GM20431 (cell line): Measurements from ENCODE around the gene ITPK1.

Source experiments
- in situ Hi-C: fragments of 300-500 bp; cut with MseI, MboI; formaldehyde crosslinking; loops from one replicate; pipeline ENCODE4 v1.15.0; 2020; ENCODE audit warnings: low sequenced_read_pairs; ENCODE audit not compliant: unreplicated experiment

ITPK1 gene

DNA sequence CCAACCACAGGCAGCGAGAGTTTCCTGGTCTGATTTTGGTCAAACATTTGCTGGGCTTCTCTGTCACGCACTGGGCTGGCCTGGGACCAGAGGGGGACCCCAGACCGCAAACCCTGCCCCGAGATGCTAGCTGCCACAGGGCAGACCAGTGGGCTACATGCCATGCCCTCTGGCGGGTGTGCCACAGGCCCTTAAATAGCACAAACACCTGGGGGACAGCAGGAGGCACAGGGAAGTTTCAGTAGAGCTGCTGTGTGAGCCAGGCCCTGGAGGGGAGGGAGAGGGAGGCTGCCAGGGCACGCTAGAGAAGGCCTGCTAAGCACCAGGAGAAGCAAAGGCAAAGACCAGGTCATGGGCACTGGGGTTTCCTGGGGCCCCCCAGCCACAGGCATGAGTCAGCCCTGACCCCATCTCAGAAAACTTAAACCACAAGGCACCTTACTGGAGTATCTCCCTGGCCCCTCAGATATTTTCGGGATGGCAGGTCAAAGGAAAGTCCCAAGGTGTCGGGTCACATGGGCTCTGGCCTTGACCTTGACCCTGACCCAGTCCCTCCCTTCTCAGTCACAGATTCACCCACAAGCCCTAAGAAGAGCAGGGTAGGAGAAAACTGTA is 29.2 kb downstream of the ITPK1 start:
- in situ Hi-C loops: no loop called here

DNA sequence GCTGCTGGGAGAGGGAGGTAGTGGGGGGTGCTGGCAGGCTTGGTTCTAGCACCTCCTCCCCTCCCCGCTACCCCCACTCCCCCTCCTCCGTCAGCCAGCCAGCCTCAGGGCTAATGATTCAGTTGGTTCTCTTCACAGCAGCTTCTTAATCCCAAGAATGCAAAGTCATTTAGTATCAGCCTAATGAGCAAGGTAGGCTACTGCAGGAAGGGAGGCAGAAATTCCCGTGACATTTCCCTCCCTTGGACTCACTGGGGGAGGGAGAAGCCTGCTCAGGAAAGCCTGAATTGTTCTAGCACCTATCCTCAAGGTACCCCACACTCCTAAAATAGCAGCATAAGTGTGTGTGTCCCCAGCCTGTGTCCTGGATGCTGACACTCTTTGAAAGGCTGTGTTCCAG is 29.8 kb downstream of the ITPK1 start:
- in situ Hi-C loops: no loop called here

DNA sequence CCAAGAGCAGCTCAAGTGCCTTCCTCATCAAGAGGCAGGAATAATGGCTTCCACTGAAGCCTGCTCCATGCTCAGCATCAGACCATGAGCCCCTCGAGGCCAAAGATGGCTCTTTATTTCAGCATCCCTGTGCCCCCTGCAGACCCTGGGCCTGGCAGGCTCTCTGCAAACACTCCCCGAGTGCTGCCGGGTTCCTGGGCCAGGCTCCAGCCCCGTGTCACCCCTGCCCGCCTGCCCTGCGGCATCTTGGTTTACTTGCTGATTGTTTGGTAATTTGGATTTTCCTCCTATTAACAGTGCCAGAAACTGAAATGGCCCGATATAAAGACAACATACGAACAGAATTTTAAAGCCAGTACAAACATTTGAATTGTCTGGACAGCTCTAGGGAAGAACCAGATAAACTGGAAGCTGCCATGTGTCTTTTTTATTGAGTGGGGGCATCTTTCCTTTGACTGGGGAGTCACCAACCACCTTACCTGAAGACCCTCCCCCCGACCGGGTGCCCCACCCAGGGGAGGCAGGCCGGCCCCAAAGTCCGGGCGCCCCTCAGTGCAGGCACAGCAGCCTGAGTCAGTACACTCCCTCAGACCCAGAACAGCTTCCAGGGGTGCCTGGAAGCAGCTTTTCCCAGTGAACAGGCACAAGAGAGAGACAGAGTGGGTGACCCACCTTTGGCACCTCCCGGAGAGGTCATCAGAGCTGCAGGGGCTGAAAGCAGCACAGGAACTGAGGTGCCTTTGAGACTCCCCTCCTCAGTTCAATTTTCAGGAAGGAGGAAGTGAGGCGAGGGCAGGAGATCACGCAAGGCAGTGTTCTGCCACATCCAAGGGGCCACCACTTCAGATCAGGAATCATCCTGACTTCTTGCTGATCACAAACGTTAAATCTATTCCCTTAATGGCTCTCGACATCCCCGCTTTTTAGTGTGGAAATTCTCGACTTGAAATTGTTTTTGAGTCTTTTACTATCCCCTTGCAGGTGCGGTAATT is 30.6 kb downstream of the ITPK1 start:
- in situ Hi-C loops: no loop called here

DNA sequence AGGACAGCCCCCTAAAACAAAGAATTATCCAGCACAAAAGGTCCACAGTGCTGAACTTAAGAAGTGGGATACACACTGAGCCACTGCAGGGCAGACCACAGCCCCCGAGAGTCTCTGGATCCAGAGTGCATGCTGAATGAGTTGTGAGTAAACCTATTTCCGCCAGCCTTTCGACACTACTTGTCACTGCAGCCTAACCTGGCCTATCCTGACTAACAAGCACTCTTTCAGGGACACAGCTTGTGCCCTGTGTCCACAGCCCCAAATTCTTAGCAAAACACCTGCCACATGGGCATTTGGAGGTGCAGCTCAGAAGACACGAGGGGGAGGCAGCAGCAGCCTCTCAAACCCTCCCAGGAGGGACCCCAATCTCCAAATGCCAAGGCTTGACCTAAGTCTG is 31.3 kb downstream of the ITPK1 start:
- in situ Hi-C loops: no loop called here

DNA sequence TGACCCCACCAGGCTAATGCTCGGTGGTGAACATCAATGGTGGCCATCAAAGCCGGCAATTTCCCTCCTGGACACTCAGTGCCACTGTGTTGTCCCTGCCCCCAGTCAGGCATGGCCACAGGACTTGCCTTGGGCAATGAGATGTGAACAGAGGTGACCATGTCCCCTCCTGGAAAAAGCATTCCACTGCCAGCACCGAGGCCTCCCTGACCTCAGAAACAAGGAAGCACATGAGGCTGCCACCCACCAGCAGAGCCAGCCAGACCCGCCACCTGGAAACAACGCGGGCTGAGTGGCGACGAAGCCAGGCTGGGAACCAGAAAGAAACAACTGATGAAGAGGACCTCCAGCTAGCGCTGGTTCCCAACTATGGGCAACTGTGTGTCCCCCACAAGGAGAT is 31.8 kb downstream of the ITPK1 start:
- in situ Hi-C loops: no loop called here

DNA sequence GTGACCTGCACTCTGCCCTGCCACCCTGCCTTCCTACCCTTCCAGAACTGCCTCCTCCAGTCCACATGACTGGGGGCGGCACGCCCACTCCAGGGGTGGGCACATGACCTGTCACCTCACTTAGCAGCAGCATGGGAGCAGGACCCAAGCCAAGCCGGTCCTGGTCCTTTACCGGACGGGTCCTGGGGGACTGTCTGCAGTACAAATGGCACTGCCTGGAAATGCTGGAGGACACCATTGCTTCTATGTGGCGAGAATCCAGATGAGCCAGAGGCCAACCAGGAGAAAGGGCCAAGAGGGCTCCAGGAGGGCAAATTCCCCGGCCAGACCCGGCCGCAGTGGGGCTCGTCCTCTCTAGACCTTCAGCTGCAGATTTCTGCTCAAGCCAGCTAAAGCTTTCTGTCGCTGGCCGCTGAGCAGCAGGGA is 33.1 kb downstream of the ITPK1 start:
- in situ Hi-C loops: no loop called here

DNA sequence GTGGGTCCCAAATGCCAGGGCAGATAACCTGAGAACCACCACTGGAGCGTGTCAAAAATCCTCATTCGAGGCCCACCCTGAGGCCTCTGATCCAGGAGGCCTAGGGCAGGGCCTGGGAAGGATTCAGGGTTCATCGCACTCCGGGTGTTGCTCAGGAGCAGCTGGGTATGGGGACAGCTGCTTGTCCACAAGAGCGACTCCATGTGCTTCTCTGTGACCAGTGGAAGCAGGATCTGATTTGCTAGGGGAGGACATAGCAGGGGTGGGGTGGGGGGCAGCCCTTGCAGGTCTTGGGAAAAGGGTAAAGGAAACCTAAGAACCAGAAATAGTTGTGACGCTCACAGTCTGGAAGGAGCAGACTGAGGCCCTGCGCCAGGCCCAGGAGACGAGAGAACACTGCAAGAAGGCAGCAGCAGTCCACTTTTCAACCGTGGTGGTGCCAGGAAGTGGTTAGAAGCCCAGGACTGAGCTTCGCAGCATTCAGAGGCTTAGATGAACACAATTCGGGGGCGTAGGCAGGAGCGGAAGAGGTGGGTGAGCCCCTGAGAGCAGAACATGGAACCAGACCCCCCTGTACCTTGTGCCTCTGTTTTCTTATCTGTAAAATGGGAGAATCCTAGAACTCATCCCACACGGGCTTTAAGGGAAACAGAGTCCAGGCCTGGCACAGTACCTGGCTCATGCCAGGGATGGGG is 33.7 kb downstream of the ITPK1 start:
- in situ Hi-C loops: no loop called here

DNA sequence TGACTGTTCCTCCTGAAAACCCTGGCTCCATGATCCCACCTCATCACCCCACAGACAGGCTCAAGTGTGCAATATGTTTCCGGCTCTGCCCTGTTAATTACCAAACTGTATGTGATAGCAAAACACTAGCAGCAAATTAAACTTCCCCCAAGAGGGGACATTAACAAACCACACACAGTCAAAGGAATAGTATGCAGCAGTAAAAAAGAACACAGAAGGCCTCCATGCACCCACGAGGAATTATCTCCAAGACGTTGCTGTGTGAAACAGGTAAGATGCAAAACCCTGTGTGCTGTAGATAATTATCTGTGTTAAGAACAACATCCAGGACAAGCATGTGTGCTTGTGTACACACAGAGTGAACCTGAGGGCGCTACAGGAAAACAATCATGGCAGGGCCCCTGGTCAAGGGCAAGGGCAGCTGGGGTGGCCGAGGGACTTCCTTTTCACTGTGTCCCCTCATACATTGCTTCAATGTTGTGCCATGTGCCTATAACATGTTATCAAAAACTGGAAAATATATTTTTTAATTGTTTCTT is 35.8 kb downstream of the ITPK1 start:
- in situ Hi-C loops: no loop called here

DNA sequence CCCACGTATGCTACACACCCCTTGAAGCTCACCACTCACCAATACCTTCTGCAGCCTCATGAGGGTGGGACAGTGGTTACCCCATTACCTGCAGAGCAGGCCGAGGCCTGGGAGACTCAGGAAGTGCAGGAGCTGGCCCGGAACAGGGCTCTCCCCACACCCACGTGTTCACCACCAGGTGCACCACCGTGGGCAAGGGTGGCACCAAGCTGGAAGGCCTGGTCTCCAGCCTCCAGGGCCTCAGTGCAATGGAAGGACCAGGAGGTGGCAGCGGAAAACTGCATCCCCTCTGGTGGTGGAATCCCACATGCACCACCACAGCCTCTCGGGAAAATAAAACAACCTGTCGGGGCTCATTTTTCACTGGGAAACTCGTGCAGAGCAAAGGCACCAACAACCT is 36.4 kb downstream of the ITPK1 start:
- in situ Hi-C loops: no loop called here

DNA sequence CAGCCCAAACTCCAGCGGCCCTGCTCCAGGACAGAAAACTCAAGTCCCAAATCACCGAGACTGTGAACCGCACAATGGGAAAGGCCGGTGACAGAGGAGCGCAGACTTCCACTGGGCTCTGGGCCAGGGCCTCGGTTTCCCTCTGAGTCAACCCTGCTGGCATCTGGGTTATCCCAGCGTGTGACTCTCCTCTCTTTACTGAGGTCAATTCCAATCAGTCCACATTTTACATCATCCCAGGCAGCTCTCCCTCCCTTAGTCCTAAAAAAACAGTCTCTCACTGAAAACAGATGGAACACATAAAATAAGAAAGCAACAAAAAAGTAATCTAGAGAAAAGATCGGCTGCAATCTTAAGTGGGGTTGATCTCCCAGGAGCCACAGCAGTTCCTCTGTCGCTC is 36.9 kb downstream of the ITPK1 start:
- in situ Hi-C loops: no loop called here

DNA sequence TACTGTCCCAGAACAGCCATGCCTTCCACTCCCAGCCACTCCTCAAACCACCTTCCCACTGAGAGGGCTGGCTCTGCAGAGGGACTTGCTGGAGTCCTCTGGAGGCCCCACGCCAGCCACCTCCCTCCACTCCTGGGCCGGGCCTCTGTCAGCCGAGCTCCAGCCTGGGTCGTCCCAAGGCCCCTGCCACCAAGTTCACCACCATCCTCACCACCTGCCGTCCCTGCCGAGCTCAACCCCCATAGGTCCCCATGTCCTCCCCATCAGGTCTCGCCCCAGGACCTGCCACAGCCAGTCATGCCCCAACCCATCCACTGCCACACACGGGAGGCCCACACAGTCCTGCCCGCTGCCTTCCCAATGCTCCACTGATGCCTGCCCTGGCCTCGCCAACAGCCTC is 39.0 kb downstream of the ITPK1 start:
- in situ Hi-C loops: no loop called here

DNA sequence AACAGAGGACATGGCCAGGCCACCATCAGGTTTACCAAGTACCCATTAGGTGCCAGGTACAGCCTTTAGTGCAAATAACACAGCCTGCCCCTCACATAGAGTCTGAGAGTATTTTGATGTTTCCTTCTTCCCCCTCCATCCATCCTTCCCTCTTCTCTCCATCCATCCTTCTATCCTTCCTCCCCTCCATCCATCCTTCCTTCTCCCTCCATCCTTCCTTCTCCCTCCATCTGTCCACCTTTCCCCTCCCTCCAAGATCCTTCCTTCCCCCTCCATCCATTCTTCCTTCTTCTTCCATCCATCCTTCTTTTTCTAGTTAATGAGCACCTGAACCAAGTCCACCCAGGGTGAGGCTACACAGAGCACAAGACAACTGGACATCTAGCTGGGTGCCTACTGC is 39.8 kb downstream of the ITPK1 start:
- in situ Hi-C loops: no loop called here

DNA sequence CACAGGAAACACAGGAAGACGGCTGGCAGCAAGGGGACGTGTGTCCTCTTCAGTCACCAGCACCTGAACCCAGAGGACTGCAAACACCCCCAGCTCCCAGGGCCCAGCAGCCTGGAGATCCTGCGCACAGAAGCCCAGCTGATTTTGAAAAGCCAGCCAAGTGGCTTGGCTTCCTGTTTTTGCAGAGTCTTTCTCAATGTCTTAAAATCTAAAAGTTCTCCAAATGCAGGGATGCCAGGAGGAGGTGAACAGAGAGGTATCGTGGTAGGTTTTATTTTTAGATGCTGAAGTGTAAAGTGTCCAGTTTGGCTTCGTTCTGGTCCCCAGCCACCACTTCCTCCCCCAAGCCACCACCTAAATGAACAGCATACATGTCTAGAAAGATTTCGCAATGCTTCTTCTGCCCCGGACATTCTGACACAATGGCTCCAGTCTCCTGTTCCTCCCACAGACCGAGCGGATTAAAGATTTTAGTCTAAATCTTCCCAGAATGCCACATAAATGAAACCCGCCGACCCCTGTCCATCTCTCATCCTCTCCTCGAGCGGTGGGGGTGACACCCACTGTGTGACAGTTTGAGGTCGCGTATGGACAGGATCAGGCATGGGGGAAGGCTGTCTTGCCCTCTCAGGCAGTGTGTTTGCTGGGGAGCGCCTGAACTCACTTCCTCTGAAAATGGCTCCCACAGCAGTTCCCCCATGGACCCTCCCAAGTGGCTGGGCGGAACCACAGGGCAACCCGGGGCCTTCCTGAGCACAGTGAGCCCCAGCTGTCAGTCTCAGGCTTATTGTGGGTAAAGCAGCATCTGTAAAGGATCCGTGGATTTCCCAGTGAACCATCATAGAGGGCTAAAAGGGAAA is 41.6 kb downstream of the ITPK1 start:
- in situ Hi-C loops: no loop called here

DNA sequence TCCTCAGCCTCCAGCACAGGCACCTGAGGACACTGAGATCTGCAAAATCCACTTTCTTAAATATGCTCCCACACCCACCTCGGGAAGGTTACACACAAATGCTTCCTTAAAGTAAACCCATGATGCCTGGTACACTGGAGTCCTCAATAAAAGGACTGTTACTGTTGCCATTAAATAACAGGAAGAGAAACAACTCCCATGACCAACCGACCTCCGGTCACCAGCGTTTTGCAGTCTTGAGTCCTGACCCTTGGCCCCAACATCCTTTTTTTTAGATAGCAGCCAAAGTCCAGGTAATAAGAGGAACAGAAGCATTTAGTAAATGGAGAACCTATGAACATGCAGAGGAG is 42.4 kb downstream of the ITPK1 start:
- in situ Hi-C loops: no loop called here

DNA sequence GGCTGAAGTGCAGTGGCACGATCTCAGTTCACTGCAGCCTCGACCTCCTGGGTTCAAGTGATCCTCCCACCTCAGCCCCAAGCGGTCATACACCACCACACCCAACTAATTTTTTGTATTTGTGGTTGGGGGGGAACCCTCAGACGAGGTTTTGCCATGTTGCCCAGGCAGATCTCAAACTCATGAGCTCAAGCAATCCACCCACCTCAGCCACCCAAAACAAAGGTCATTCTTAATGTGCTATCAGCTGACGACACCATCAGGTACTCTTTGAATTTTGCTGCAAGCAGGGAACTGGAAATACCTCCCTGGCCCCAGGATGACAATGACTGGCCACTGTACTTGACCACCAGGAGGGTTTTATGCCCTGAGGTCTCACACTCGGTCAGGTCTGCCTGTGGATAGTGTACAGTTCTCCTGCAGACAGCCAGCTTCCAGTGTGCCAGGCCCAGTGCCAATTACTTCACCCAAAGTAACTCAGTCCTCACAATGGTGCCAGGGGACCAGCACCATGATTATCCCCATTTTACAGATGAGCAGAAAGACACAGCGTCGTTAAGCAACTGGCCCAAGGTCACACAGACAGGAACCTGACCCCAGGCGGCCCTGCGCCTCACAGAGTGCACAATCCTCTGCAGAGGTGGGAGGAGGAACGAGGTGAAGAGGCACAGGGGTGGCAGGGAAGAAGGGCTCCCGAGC is 42.9 kb downstream of the ITPK1 start:
- in situ Hi-C loops: no loop called here

DNA sequence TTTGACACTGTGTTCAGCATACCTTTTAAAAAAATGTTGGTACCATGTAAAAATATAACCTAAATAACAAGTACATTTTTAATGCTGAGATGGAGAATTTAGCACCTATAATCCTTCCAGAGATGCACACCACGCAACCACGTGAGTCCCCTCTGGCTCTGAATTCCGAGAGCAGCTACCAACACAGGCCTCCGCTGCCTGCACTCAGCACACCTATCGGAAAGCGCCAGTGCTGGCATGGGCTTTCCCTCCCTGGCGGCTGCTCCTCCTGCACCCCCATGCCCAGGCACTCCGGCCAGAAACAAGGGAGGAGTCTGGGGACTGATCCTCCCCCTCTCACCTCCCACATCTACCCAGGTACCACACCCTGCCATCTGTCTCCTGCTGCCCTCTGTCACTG is 47.0 kb downstream of the ITPK1 start:
- in situ Hi-C loops: no loop called here

DNA sequence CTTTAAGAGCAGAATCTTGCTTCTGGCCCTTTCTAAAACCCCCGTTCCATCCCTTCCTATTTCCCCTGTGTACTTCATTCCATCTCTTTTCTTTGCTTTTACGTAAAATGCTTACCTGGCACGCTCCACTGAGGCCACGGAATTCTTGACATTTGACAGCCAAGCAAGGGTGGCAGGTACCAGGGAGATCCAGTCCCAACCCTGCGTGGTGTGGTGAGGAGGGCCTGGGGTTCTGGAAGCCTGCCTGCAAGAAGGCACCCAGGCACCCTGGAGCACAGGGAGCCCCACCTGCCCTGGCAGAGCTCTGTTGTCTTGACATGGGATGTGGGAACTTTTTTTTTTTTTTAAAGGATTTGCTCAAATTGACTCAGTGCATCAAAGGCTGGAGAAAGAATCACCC is 48.6 kb downstream of the ITPK1 start:
- in situ Hi-C loops: no loop called here

DNA sequence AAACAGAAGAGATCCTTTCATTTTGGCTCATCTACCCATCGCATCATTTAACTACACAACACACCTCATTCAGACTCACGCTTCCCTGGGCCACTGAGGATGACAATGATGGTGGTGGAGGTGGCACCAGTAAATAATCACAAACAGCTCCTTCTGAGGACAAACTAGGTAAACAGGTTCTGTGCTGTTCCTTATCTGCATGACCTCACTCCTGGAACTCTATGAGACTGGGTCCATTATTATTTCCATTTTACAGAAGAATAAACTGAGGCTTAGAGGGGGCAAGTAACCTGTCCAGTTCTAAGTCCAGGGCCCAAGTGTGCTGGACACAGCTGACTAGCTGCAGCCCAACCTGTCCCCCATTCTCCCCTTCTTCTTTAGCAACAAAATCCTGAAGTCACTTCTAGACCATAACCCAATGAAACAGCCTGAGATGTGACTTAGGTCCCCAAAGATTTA is 50.4 kb downstream of the ITPK1 start:
- in situ Hi-C loops: no loop called here
